Measurements from ENCODE around the gene SIRPG.

SIRPG gene

GRCh38 chr20:1633535-1633934 lies 24.0 kb downstream of the SIRPG start:
- H3K9ac ChIP-seq (ENCODE audit: low read length) = no peak overlapping the region
- no peak for DNase-seq (ENCODE audit: low read depth)
- H3K36me3 ChIP-seq (ENCODE audit: control insufficient read depth, insufficient read depth, low read length, severe bottlenecking) = no peaks in the 10 kb centered on the region
- H3K9me3 ChIP-seq (ENCODE audit: control insufficient read depth, low read length) = no peaks in the 10 kb centered on the region
- H3K4me3 ChIP-seq (ENCODE audit: low read length) = no peak overlapping the region
- H3K27me3 ChIP-seq (replicated peaks; ENCODE audit: control insufficient read depth, insufficient read depth, low read length) = peaks cover 4% of the 10 kb centered on the region
- H3K4me1 ChIP-seq (ENCODE audit: control insufficient read depth, insufficient read depth, low read length) = peaks cover 10% of the 10 kb centered on the region

DNA sequence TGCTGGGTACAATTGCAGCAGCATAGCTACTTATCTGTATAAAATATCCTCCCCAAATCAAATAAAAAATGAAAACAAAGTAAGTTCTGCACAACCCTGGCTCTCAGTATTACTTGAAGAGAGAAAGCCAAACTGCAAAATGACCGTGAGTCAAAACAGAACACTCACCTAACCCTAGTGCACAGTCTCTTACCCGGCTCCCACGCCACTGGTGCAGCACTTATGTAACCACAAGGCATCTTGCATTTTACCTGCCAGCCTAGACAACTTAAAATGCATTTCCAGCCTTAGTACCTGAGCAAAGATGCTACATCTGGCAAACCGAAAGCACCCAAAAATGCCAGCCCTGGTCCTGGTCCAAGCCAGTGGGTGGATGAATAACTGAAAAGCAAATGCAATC lies 25.4 kb downstream of the SIRPG start:
- H3K4me1 ChIP-seq (ENCODE audit: control insufficient read depth, insufficient read depth, low read length) = peaks cover 10% of the 10 kb centered on the region
- DNase-seq (ENCODE audit: low read depth) = no peak
- H3K4me3 ChIP-seq (ENCODE audit: low read length) = no peak overlapping the region
- no peaks in the 10 kb centered on the region for H3K36me3 ChIP-seq (ENCODE audit: control insufficient read depth, insufficient read depth, low read length, severe bottlenecking)
- no peaks in the 10 kb centered on the region for H3K9me3 ChIP-seq (ENCODE audit: control insufficient read depth, low read length)
- no peak overlapping the region for H3K9ac ChIP-seq (ENCODE audit: low read length)
- H3K27me3 ChIP-seq (replicated peaks; ENCODE audit: control insufficient read depth, insufficient read depth, low read length) = peaks cover 4% of the 10 kb centered on the region

DNA sequence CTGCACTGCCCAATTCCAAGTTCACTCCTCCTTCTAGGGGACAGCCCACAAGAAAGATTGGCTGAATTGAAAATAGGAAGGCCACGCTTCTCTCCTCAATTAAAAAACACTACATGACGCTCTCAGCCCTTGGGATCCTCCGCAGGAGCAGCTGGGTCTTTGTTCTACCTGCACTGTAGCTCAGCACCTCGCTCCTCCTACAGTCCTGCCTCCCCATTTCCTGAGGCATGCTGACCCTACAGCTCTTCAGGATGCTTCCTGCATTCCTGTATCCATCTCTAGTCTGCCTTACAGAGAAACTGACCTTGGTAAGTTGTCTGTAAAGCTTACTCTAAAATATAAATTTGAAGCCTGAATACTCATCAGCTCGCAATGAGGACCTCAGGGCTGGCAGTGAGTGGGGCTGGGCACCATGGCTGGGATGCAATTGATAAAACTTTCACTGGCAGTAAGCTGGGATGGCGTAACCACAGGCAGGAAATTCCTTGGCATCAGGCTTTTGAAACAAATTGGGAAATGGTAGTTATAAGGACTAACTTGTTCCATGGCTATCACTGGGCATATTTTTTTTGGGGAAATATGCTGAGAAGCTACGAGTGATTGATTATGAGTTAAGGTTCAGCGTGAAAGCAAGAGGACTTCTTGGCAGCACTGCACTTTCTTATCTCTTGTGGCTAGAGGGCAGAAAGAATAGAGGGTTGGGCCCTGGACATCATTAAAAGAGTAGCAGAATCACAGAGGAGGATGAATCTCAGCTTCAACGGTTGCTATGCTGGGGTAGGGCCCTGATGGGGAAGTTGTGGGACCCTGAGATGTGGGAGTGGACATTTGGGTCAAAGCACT lies 26.0 kb downstream of the SIRPG start:
- H3K4me3 ChIP-seq (ENCODE audit: low read length) = no peak overlapping the region
- no peak for DNase-seq (ENCODE audit: low read depth)
- H3K27me3 ChIP-seq (replicated peaks; ENCODE audit: control insufficient read depth, insufficient read depth, low read length) = peaks cover 4% of the 10 kb centered on the region
- no peak overlapping the region for H3K9ac ChIP-seq (ENCODE audit: low read length)
- H3K4me1 ChIP-seq (ENCODE audit: control insufficient read depth, insufficient read depth, low read length) = peaks cover 10% of the 10 kb centered on the region
- no peaks in the 10 kb centered on the region for H3K9me3 ChIP-seq (ENCODE audit: control insufficient read depth, low read length)
- no peaks in the 10 kb centered on the region for H3K36me3 ChIP-seq (ENCODE audit: control insufficient read depth, insufficient read depth, low read length, severe bottlenecking)

DNA sequence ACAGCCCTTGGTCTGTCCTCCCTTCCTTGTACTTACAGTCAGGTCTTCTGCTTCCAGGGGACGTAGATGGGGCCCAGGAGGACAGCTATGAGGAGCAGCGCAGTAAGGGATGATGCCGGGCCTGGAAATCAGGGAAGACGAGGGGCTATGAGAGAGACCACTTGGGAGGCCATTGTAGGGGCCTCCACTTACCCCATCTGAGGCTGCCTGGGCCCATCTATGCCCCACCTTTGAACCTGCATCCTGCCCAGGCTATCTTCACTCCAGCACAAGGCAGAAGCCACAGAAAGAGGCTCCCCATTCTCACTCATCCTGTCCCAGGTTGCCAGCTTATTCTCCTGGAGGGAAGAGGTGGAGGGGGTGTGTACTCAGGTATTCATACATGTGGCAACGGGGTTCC lies 27.4 kb downstream of the SIRPG start:
- Histone ChIP-seq H3K4me3 (ENCODE audit: low read length) (no peak overlapping the region), H3K27me3 (replicated peaks; ENCODE audit: control insufficient read depth, insufficient read depth, low read length) (no peaks in the 10 kb centered on the region), H3K9ac (ENCODE audit: low read length) (no peak overlapping the region), H3K36me3 (ENCODE audit: control insufficient read depth, insufficient read depth, low read length, severe bottlenecking) (no peaks in the 10 kb centered on the region), H3K9me3 (ENCODE audit: control insufficient read depth, low read length) (no peaks in the 10 kb centered on the region), H3K4me1 (ENCODE audit: control insufficient read depth, insufficient read depth, low read length) (peaks cover 10% of the 10 kb centered on the region)
- DNase-seq (ENCODE audit: low read depth) = no peak

DNA sequence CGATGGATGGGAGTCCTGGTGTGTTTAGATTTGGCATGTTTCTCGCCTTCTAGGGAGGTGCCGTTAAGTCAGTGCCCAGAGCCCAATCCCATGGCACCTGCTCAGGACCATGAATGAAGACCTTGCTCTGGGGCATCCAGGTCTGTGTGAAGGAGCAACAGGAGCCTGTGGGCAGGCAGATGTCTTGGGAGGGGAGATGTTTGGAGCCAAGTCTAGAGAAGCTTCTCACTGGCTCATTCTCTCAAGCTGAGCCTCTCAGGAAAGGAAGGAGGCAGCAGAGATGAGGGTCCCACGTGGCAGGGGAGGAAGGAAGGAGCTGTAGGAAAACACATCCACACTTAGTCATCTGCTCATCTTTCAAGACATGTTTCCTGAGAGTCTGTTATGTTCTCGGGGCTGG lies 28.3 kb downstream of the SIRPG start:
- no peak overlapping the region for H3K4me3 ChIP-seq (ENCODE audit: low read length)

GRCh38 chr20:1628621-1629020 lies 29.0 kb downstream of the SIRPG start:
- no peak overlapping the region for H3K4me3 ChIP-seq (ENCODE audit: low read length)
- no peaks in the 10 kb centered on the region for H3K36me3 ChIP-seq (ENCODE audit: control insufficient read depth, insufficient read depth, low read length, severe bottlenecking)
- no peak for DNase-seq (ENCODE audit: low read depth)
- H3K4me1 ChIP-seq (ENCODE audit: control insufficient read depth, insufficient read depth, low read length) = peaks cover 10% of the 10 kb centered on the region
- H3K27me3 ChIP-seq (replicated peaks; ENCODE audit: control insufficient read depth, insufficient read depth, low read length) = no peaks in the 10 kb centered on the region
- H3K9me3 ChIP-seq (ENCODE audit: control insufficient read depth, low read length) = no peaks in the 10 kb centered on the region
- no peak overlapping the region for H3K9ac ChIP-seq (ENCODE audit: low read length)

More for the DNA sequence above, 28.3 kb downstream of the SIRPG start:
- no peaks in the 10 kb centered on the region for H3K27me3 ChIP-seq (replicated peaks; ENCODE audit: control insufficient read depth, insufficient read depth, low read length)
- no peak for DNase-seq (ENCODE audit: low read depth)
- peaks cover 10% of the 10 kb centered on the region for H3K4me1 ChIP-seq (ENCODE audit: control insufficient read depth, insufficient read depth, low read length)
- no peaks in the 10 kb centered on the region for H3K9me3 ChIP-seq (ENCODE audit: control insufficient read depth, low read length)
- no peak overlapping the region for H3K9ac ChIP-seq (ENCODE audit: low read length)
- no peaks in the 10 kb centered on the region for H3K36me3 ChIP-seq (ENCODE audit: control insufficient read depth, insufficient read depth, low read length, severe bottlenecking)

- Histone ChIP-seq H3K27me3 (replicated peaks; ENCODE audit: control insufficient read depth, insufficient read depth, low read length) (no peaks in the 10 kb centered on the region), H3K9me3 (ENCODE audit: control insufficient read depth, low read length) (no peaks in the 10 kb centered on the region), H3K36me3 (ENCODE audit: control insufficient read depth, insufficient read depth, low read length, severe bottlenecking) (no peaks in the 10 kb centered on the region), H3K9ac (ENCODE audit: low read length) (no peak overlapping the region), H3K4me3 (ENCODE audit: low read length) (no peak overlapping the region), H3K4me1 (ENCODE audit: control insufficient read depth, insufficient read depth, low read length) (peaks cover 10% of the 10 kb centered on the region)
- no peak for DNase-seq (ENCODE audit: low read depth)
Measured at GRCh38 chr20:1627200-1627550, 30.4 kb downstream of the SIRPG start.

DNA sequence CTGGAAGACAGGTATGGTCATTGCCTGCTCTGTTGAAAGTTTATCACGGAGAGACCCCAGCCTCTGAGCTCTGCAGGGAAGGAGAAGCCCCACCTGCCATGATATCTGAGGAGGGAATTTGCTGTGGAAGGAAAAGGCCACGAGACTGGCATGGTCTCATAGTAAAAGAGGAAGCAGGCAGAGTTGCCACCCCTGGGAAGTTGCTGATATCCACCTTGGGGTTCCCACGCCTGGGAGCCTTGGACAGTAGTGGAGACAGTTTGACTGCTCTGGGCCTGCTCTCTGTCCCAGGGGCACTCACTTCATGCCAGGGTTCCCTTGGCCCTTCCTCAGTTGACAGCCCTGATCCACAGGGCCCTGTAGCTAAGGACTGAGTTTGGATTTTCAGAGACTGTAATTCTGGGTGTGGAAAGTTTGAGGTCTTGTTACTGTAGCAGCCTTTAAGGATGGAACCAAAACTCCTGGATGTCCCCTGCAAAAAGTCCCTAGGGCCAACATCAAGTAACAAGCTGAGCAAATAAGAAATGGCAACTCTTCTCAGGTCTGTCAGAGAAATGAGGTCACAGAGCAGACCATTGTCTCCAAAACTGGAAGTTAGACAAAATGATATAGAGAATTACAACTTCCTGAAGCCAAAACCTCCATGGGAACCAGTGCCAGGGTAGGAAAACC lies 30.9 kb downstream of the SIRPG start:
- H3K4me1 ChIP-seq (ENCODE audit: control insufficient read depth, insufficient read depth, low read length) = peaks cover 6% of the 10 kb centered on the region
- H3K36me3 ChIP-seq (ENCODE audit: control insufficient read depth, insufficient read depth, low read length, severe bottlenecking) = no peaks in the 10 kb centered on the region
- no peaks in the 10 kb centered on the region for H3K27me3 ChIP-seq (replicated peaks; ENCODE audit: control insufficient read depth, insufficient read depth, low read length)
- no peak for DNase-seq (ENCODE audit: low read depth)
- H3K9ac ChIP-seq (ENCODE audit: low read length) = no peak overlapping the region
- H3K4me3 ChIP-seq (ENCODE audit: low read length) = no peak overlapping the region
- H3K9me3 ChIP-seq (ENCODE audit: control insufficient read depth, low read length) = no peaks in the 10 kb centered on the region

DNA sequence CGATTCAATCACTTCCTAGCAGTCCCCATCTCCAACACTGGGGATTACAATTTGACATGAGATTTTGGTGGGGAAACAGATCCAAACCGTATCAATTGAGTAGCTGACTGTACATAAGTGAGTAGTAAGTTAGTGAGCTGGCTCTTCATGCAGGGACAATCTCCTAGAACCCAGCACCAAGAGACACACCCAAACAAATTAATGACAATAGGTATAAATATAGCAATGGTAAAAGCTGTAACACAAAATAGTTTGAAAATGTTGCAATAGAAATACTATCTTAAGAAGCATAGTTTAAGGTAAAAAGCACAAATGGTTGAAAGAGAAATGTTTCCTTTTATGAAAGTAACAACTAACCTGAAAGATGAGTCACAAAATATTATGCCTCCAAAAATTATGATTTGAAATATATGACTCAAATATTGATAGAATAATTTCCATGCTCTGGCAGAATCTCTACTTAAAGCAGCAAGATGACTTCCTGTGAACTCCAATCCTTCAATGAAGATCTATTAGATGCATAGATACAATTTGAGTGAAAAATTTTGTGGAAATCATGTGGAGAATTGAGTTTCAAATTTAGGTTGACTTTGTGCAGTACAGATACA lies 32.4 kb downstream of the SIRPG start:
- Histone ChIP-seq H3K4me3 (ENCODE audit: low read length) (no peak overlapping the region), H3K9me3 (ENCODE audit: control insufficient read depth, low read length) (no peaks in the 10 kb centered on the region), H3K36me3 (ENCODE audit: control insufficient read depth, insufficient read depth, low read length, severe bottlenecking) (no peaks in the 10 kb centered on the region), H3K27me3 (replicated peaks; ENCODE audit: control insufficient read depth, insufficient read depth, low read length) (no peaks in the 10 kb centered on the region), H3K9ac (ENCODE audit: low read length) (no peak overlapping the region), H3K4me1 (ENCODE audit: control insufficient read depth, insufficient read depth, low read length) (no peaks in the 10 kb centered on the region)
- DNase-seq (ENCODE audit: low read depth) = no peak

DNA sequence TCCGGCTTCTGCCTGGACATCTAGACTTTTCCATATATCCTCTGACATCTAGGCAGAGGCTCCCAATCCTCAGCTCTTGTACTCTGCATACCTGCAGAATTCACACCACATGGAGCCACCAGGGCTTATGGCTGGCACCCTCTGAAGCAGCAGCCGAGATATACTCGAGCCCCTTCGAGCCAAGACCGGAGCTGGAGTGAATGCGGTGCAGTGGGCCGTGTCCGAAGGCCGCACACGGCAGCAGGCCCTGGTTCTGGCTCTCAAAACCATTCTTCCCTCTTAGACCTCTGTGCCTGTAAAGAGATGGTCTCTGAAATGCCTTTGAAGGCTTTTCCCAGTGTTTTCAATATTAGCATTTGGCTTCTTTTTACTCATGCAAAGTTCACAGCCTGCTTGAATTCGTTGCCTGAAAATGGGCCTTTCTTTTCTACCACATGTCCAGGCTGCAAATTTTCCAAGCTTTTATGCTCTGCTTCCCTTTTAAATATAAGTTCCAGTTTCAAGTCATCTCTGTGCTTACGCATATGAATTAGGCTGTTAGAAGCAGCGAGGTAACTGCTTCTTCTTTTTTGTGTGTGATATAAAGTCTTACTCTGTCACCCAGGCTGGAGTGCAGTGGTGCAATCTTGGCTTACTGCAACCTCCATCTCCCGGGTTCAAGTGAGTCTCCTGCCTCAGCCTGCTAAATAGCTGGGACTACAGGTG lies 33.9 kb downstream of the SIRPG start:
- Histone ChIP-seq H3K27me3 (replicated peaks; ENCODE audit: control insufficient read depth, insufficient read depth, low read length) (no peaks in the 10 kb centered on the region), H3K9ac (ENCODE audit: low read length) (no peak overlapping the region), H3K36me3 (ENCODE audit: control insufficient read depth, insufficient read depth, low read length, severe bottlenecking) (no peaks in the 10 kb centered on the region), H3K9me3 (ENCODE audit: control insufficient read depth, low read length) (peaks cover 9% of the 10 kb centered on the region), H3K4me3 (ENCODE audit: low read length) (no peak overlapping the region), H3K4me1 (ENCODE audit: control insufficient read depth, insufficient read depth, low read length) (no peaks in the 10 kb centered on the region)
- DNase-seq (ENCODE audit: low read depth) = no peak

- H3K9me3 ChIP-seq (ENCODE audit: control insufficient read depth, low read length) = peaks cover 10% of the 10 kb centered on the region
- no peak overlapping the region for H3K9ac ChIP-seq (ENCODE audit: low read length)
- no peaks in the 10 kb centered on the region for H3K36me3 ChIP-seq (ENCODE audit: control insufficient read depth, insufficient read depth, low read length, severe bottlenecking)
- H3K27me3 ChIP-seq (replicated peaks; ENCODE audit: control insufficient read depth, insufficient read depth, low read length) = no peaks in the 10 kb centered on the region
- no peaks in the 10 kb centered on the region for H3K4me1 ChIP-seq (ENCODE audit: control insufficient read depth, insufficient read depth, low read length)
- DNase-seq (ENCODE audit: low read depth) = no peak
- no peak overlapping the region for H3K4me3 ChIP-seq (ENCODE audit: low read length)
Measured at GRCh38 chr20:1622450-1622849, 35.1 kb downstream of the SIRPG start.

All from adipocyte (in vitro differentiated cells).